Activated CD4-positive, alpha-beta memory T cell treated with anti-CD3 and anti-CD28 coated beads, Interleukin-2, amount 10 ng/mL, durations not matched to agents 7 days and 5 days (primary cell): ENCODE data around the gene GPR27. TPM values are rescaled to one million over a fixed set of nuclear protein-coding genes. Genes with fewer than 3 reads are reported as not detected.

Experiments
- CTCF ChIA-PET: fragments of 350-600 bp; sonication (Branson Sonifier 250); formaldehyde crosslinking; loops from one replicate; lab custom pipeline; 2021; ENCODE audit warnings: antibody characterized with exemption, inconsistent platforms; lab: Charles Lee
- POLR2A ChIA-PET: fragments of 350-600 bp; sonication (Branson Sonifier 250); formaldehyde crosslinking; loops from one replicate; lab custom pipeline; 2021; ENCODE audit warnings: antibody characterized with exemption; lab: Charles Lee
- DNase-seq: peaks from one replicate; pipeline ENCODE4 v3.0.0-alpha.2; 2020
- H3K27ac Mint-ChIP-seq: one replicate; pipeline ENCODE4 v1.8.0; 2021; ENCODE audit warnings: mild to moderate bottlenecking, mixed read lengths
- H3K27me3 Mint-ChIP-seq: one replicate; pipeline ENCODE4 v1.8.0; 2021; ENCODE audit warnings: mixed read lengths
- H3K36me3 Mint-ChIP-seq: one replicate; pipeline ENCODE4 v1.8.0; 2021; ENCODE audit warnings: low read depth, mixed read lengths
- H3K4me1 Mint-ChIP-seq: one replicate; pipeline ENCODE4 v1.8.0; 2021; ENCODE audit warnings: mixed read lengths
- H3K4me3 Mint-ChIP-seq: one replicate; pipeline ENCODE4 v1.8.0; 2021; ENCODE audit warnings: mild to moderate bottlenecking, mixed read lengths
- H3K9me3 Mint-ChIP-seq: one replicate; pipeline ENCODE4 v1.8.0; 2021; ENCODE audit warnings: mixed read lengths
- total RNA-seq, 2 experiments: library from RNA; stranded (reverse); gene quantifications; one replicate each; pipeline ENCODE4 v1.2.3, GENCODE V29; 2021

GPR27 gene
- total RNA-seq, 2 experiments from 2014 or later: 3.0 to 3.1 TPM

- ChIA-PET CTCF (no interaction called here), POLR2A (interaction anchor here (1.0 kb wide), 1 partner anchor 13 kb away, joined by 3 read pairs; no protein-coding TSS in a partner anchor)
- Mint-ChIP-seq H3K27me3 (peaks cover 30% of the 10 kb centered on the region), H3K9me3 (no peaks in the 10 kb centered on the region), H3K4me3 (no peak overlapping the region), H3K27ac (no peak overlapping the region), H3K36me3 (no peaks in the 10 kb centered on the region), H3K4me1 (peaks cover 4% of the 10 kb centered on the region)
- no peak for DNase-seq
These were observed 42.6 kb downstream of the GPR27 start for GRCh38 chr3:71796290-71796689.

- CTCF ChIA-PET: no interaction called here
- Mint-ChIP-seq H3K4me1 (peaks cover 4% of the 10 kb centered on the region), H3K4me3 (no peak overlapping the region), H3K9me3 (no peaks in the 10 kb centered on the region), H3K27ac (no peak overlapping the region), H3K36me3 (no peaks in the 10 kb centered on the region), H3K27me3 (peaks cover 35% of the 10 kb centered on the region)
- POLR2A ChIA-PET: no interaction called here
- DNase-seq: no peak
These were observed 43.8 kb downstream of the GPR27 start for GRCh38 chr3:71797455-71797854.

GRCh38 chr3:71800023-71800422 lies 46.4 kb downstream of the GPR27 start:
- Mint-ChIP-seq H3K4me3 (no peak overlapping the region), H3K4me1 (peaks cover 4% of the 10 kb centered on the region), H3K27ac (no peak overlapping the region), H3K27me3 (peaks cover 28% of the 10 kb centered on the region), H3K36me3 (no peaks in the 10 kb centered on the region), H3K9me3 (no peaks in the 10 kb centered on the region)
- no peak for DNase-seq
- CTCF ChIA-PET: interaction anchor here (0.7 kb wide), 1 partner anchor 9 kb away, joined by 5 read pairs; no protein-coding TSS in a partner anchor
- POLR2A ChIA-PET: interaction anchor here (0.6 kb wide), 1 partner anchor 194 kb away, joined by 3 read pairs; no protein-coding TSS in a partner anchor

DNA sequence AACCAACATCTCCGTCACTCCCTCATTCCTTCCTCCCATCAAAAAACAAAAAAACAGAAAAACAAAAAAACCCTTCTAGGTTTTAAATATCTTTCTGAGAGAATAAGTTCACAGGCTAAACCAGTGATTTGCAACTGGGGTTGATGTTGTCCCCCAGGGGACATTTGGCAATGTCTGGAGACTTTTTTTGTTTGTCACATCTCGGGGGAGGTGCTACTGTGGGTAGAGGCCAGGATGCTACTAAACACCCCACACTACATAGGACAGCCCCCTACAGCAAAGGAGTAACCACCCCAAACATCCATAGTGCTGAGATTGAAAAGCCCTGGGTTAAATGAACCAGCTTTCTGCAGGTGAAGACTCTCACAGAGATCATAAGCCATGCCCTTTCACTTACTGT lies 48.3 kb downstream of the GPR27 start:
- peaks cover 27% of the 10 kb centered on the region for H3K27me3 Mint-ChIP-seq
- DNase-seq: no peak
- H3K4me3 Mint-ChIP-seq: no peak overlapping the region
- no peaks in the 10 kb centered on the region for H3K9me3 Mint-ChIP-seq
- no peaks in the 10 kb centered on the region for H3K4me1 Mint-ChIP-seq
- ChIA-PET POLR2A (no interaction called here), CTCF (interaction anchor here (0.5 kb wide), 1 partner anchor 420 kb away, joined by 3 read pairs; no protein-coding TSS in a partner anchor)
- no peak overlapping the region for H3K27ac Mint-ChIP-seq
- no peaks in the 10 kb centered on the region for H3K36me3 Mint-ChIP-seq

- POLR2A ChIA-PET: no interaction called here
- Mint-ChIP-seq H3K27me3 (peaks cover 27% of the 10 kb centered on the region), H3K27ac (no peak overlapping the region), H3K4me1 (no peaks in the 10 kb centered on the region), H3K9me3 (no peaks in the 10 kb centered on the region), H3K36me3 (no peaks in the 10 kb centered on the region), H3K4me3 (no peak overlapping the region)
- no peak for DNase-seq
- CTCF ChIA-PET: interaction anchor here (0.6 kb wide), 1 partner anchor 524 kb away, joined by 4 read pairs; no protein-coding TSS in a partner anchor
These were observed 49.6 kb downstream of the GPR27 start for GRCh38 chr3:71803248-71803647.

GRCh38 chr3:71805199-71805598 lies 51.5 kb downstream of the GPR27 start:
- no peaks in the 10 kb centered on the region for H3K9me3 Mint-ChIP-seq
- H3K4me1 Mint-ChIP-seq: no peaks in the 10 kb centered on the region
- H3K27ac Mint-ChIP-seq: no peak overlapping the region
- CTCF ChIA-PET: interaction anchor here (1.0 kb wide), 1 partner anchor 99 kb away, joined by 3 read pairs; no protein-coding TSS in a partner anchor
- no peak for DNase-seq
- no peak overlapping the region for H3K4me3 Mint-ChIP-seq
- no peaks in the 10 kb centered on the region for H3K36me3 Mint-ChIP-seq
- H3K27me3 Mint-ChIP-seq: peaks cover 15% of the 10 kb centered on the region
- POLR2A ChIA-PET: no interaction called here

DNA sequence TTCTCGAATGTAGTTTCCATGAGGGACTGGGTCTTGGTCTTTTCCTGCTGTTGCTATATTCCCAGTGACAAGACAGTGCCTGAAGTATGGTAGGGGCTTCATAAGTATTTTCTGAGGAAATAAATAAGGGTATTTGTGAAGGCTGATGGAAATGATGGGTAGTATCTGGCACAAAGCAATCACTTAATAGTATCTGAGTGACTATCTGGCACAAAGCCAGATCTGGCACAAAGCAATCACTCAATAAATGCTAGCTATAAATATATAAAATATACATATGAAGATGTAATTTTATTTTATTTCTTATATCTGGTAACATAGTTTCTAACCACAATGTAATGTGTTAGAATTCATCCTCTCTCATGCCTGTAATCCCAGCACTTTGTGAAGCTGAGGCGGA lies 52.0 kb downstream of the GPR27 start:
- Mint-ChIP-seq H3K36me3 (no peaks in the 10 kb centered on the region), H3K27ac (no peak overlapping the region), H3K4me1 (no peaks in the 10 kb centered on the region), H3K9me3 (no peaks in the 10 kb centered on the region), H3K4me3 (no peak overlapping the region), H3K27me3 (peaks cover 15% of the 10 kb centered on the region)
- CTCF ChIA-PET: interaction anchor here (1.0 kb wide), 1 partner anchor 99 kb away, joined by 3 read pairs; no protein-coding TSS in a partner anchor
- POLR2A ChIA-PET: no interaction called here
- no peak for DNase-seq

Other genes with a start within 250 kb of the GPR27 start
- 10 to 100 TPM; 71.3 to 76.9 TPM for gene FOXP1, start 170.1 kb upstream of the GPR27 start, total RNA-seq
- gene EIF4E3, start 28.5 kb upstream of the GPR27 start, total RNA-seq: 10 to 100 TPM; 76.9 TPM
- 1 to 10 TPM; 2.5 to 2.8 TPM for gene PROK2, start 31.3 kb downstream of the GPR27 start, total RNA-seq